ENCODE measurements around the gene SIRPB2. TPM values are rescaled to one million over a fixed set of nuclear protein-coding genes. Genes with fewer than 3 reads are reported as not detected.

SIRPB2 gene
- total and polyA plus RNA-seq, 2 of the 8 experiments (the other 6 are each of a cell fraction or from before 2014, with no cell fraction given) = 0.28 TPM; not detected in 1

DNA sequence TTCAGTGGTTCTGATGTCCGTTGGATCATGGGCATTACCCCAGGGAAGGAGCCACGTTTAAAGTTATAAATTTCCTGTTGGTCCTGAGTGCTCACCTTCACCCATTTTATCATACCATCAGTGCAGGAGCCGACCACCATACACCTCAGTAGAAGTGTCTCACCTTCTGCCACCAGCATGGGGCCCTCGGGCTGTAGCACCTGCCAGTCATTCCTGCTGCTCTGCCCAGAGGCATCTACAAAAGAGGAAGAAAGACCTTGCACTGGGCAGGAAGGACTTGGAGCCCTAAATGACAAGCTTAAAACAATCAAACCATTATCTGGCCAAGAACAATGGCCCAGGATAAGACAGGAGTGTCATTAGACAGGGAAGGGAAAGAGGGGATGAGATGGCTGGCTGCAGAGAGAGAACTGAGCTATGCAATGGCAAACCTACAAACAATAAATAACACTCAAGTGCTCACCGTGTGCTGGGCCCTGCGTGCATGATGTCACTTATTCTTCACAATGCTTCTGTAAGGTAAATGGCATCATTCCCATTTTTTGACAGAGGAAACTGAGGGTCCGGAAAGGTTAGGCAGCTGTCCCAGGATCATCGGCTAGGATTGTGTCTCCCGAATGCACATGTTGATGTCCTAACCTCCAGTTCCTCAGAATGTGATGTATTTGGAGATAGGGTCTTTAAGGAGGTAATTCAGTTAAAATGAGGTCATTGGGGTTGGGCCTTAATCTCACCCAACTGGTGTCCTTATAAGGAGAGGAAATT lies 11.2 kb downstream of the SIRPB2 start (continued):
- TF ChIP-seq NRF1 (IDR thresholded peaks at IDR 0.05; ENCODE audit: low read depth, low read length) = no peak
- TF ChIP-seq EZH2 (IDR thresholded peaks at IDR 0.05; ENCODE audit: low read depth, low read length, severe bottlenecking) = no peak
- no peak for TF ChIP-seq KDM5A (IDR thresholded peaks at IDR 0.05; ENCODE audit: low read length)
- TF ChIP-seq, protein P1, sequence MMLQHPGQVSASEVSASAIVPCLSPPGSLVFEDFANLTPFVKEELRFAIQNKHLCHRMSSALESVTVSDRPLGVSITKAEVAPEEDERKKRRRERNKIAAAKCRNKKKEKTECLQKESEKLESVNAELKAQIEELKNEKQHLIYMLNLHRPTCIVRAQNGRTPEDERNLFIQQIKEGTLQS (IDR thresholded peaks at IDR 0.05; ENCODE audit: insufficient read depth, low read depth, low read length) = no peak
- TF ChIP-seq SUZ12 (IDR thresholded peaks at IDR 0.05; ENCODE audit: low read length) = no peak
- TF ChIP-seq TEAD4 (IDR thresholded peaks at IDR 0.05; ENCODE audit: low read depth, low read length) = no peak
- TF ChIP-seq CHD1 (IDR thresholded peaks at IDR 0.05; ENCODE audit: low read depth, low read length) = no peak

Data from H1 (cell line).